HCT116 (cell line): ENCODE measurements around the gene CIAO2A. TPM values are rescaled to one million over a fixed set of nuclear protein-coding genes. Genes with fewer than 3 reads are reported as not detected.

Experiments used
- ATAC-seq: fragments of 200-7000 bp; cut with Tn5 transposase; 2 replicates; pipeline ENCODE4 v1.9.1; 2020; ENCODE audit warnings: mild to moderate bottlenecking, moderate library complexity
- BruUV-seq: library from RNA; stranded (reverse); fragments of 400-500 nt; replicated peaks from 2 replicates; lab custom pipeline; 2021; lab: Mats Ljungman, UMichigan
- CTCF ChIA-PET: fragments of 300-600 bp; sonication (Branson Sonifier 250); formaldehyde crosslinking; loops from one replicate; lab custom pipeline; 2021; ENCODE audit warnings: antibody characterized with exemption; lab: Charles Lee
- POLR2A ChIA-PET: fragments of 300-600, 350-600 bp; sonication (Branson Sonifier 250); formaldehyde crosslinking; loops from one replicate; lab custom pipeline; 2021; ENCODE audit warnings: antibody characterized with exemption; lab: Charles Lee
- RAD21 ChIA-PET, 2 experiments: fragments of 300-600 bp; sonication (Branson Sonifier 250); formaldehyde crosslinking; loops; one replicate each; lab custom pipeline; 2023; ENCODE audit warnings: low total read pairs in 2 of 2; ENCODE audit not compliant: uncharacterized antibody in 2 of 2, unreplicated experiment in 2 of 2, low non-redundant PET in 1 of 2; lab: Charles Lee
- DNase-seq: peaks from one replicate; pipeline ENCODE4 v3.0.0-alpha.2; 2010; ENCODE audit warnings: low read depth, low spot score
- H2AFZ ChIP-seq: fragments of 200-600 bp; shearing (Covaris generic), sonication (generic); 2 replicates; pipeline ENCODE4 v1.6.1; 2017; ENCODE audit warnings: low read depth, mixed run types, mixed read lengths, antibody characterized with exemption, low read length; ENCODE audit not compliant: poor library complexity, severe bottlenecking
- H3K27ac ChIP-seq: 2 replicates; pipeline ENCODE4 v1.5.1; 2012; ENCODE audit warnings: low read depth, low read length
- H3K27me3 ChIP-seq: fragments of 200-600 bp; sonication (generic); 2 replicates; pipeline ENCODE4 v1.6.1; 2016; ENCODE audit warnings: mixed run types, low read length, mixed read lengths; ENCODE audit not compliant: insufficient read depth
- H3K36me3 ChIP-seq, 2 experiments: fragments of 200-500 bp in 1 of 2; fragments of 200-600 bp in 1 of 2; sonication (Bioruptor generic) in 1 of 2; sonication (generic) in 1 of 2; 2 replicates each; pipeline versions ENCODE4 v1.5.1 to v1.6.1; 2014 to 2016; ENCODE audit warnings: low read length in 2 of 2, inconsistent platforms in 1 of 2, mixed read lengths in 1 of 2, mixed run types in 1 of 2; ENCODE audit not compliant: insufficient read depth in 2 of 2, control insufficient read depth in 1 of 2
- H3K4me1 ChIP-seq, 2 experiments: fragments of 200-600 bp in 1 of 2; sonication (generic) in 1 of 2; 2 replicates each; pipeline versions ENCODE4 v1.5.1 to v1.6.1; 2012 to 2017; ENCODE audit warnings: low read length in 2 of 2, inconsistent platforms in 1 of 2, mild to moderate bottlenecking in 1 of 2, mixed read lengths in 1 of 2, mixed run types in 1 of 2, moderate library complexity in 1 of 2; ENCODE audit not compliant: insufficient read depth in 2 of 2, control insufficient read depth in 1 of 2
- H3K4me2 ChIP-seq: fragments of 200-600 bp; sonication (generic); 2 replicates; pipeline ENCODE4 v1.6.1; 2017; ENCODE audit warnings: mixed run types, low read length, mixed read lengths
- H3K4me3 ChIP-seq, 2 experiments: fragments of 200-600 bp in 1 of 2; sonication (generic) in 1 of 2; replicated peaks in 1 of 2; 2 replicates each; pipeline ENCODE4 v1.5.1; 2011 to 2016; ENCODE audit warnings: low read length in 2 of 2, control low read depth in 1 of 2, low read depth in 1 of 2, mild to moderate bottlenecking in 1 of 2, mixed read lengths in 1 of 2, mixed run types in 1 of 2
- H3K79me2 ChIP-seq: fragments of 200-600 bp; sonication (generic); 2 replicates; pipeline ENCODE4 v1.6.1; 2017; ENCODE audit warnings: mild to moderate bottlenecking, mixed run types, low read length, moderate library complexity, mixed read lengths; ENCODE audit not compliant: insufficient read depth
- H3K9ac ChIP-seq: fragments of 200-600 bp; sonication (generic); 2 replicates; pipeline ENCODE4 v1.6.1; 2016; ENCODE audit warnings: low read length, mixed read lengths
- H3K9me2 ChIP-seq: fragments of 200-600 bp; sonication (generic), shearing (Covaris generic); 2 replicates; pipeline ENCODE4 v1.6.1; 2017; ENCODE audit warnings: mixed run types, mild to moderate bottlenecking, moderate library complexity; ENCODE audit not compliant: insufficient read depth
- H3K9me3 ChIP-seq, 2 experiments: fragments of 200-500 bp in 1 of 2; fragments of 200-600 bp in 1 of 2; sonication (Bioruptor generic) in 1 of 2; sonication (generic) in 1 of 2; 2 replicates each; pipeline ENCODE4 v1.6.1; 2014 to 2017; ENCODE audit warnings: low read length in 2 of 2, mixed read lengths in 2 of 2, inconsistent platforms in 1 of 2, low read depth in 1 of 2, mild to moderate bottlenecking in 1 of 2, mixed run types in 1 of 2, moderate library complexity in 1 of 2; ENCODE audit not compliant: control insufficient read depth in 1 of 2, insufficient read depth in 1 of 2
- H4K20me1 ChIP-seq: fragments of 200-600 bp; sonication (generic), shearing (Covaris generic); 2 replicates; pipeline ENCODE4 v1.6.1; 2017; ENCODE audit warnings: mixed run types, mild to moderate bottlenecking, moderate library complexity; ENCODE audit not compliant: insufficient read depth
- CEBPB ChIP-seq: IDR thresholded peaks from 2 replicates; pipeline ENCODE4 v1.6.1; 2012; ENCODE audit warnings: low read depth
- ELF1 ChIP-seq: IDR thresholded peaks from 2 replicates; pipeline ENCODE4 v1.6.1; 2012; ENCODE audit warnings: low read depth, borderline replicate concordance
- FOSL1 ChIP-seq: IDR thresholded peaks from 2 replicates; pipeline ENCODE4 v1.6.1; 2012; ENCODE audit warnings: low read depth
- SP1 ChIP-seq: IDR thresholded peaks from 2 replicates; pipeline ENCODE4 v1.6.1; 2012; ENCODE audit warnings: low read depth
- intact Hi-C: fragments of 100-400 bp; cut with micrococcal nuclease; formaldehyde crosslinking; loops from 2 replicates; pipeline ENCODE4 v1.10.0; 2022
- total RNA-seq: library from RNA; stranded (reverse); gene quantifications from one replicate; pipeline ENCODE4 v1.2.1, GENCODE V29; 2021; ENCODE audit not compliant: unreplicated experiment
- TF ChIP-seq, protein P1 (sequence below): IDR thresholded peaks from 2 replicates; pipeline ENCODE4 v1.6.1; 2012; ENCODE audit warnings: low read depth
- TF ChIP-seq, protein P2 (sequence below): IDR thresholded peaks from 2 replicates; pipeline ENCODE4 v1.6.1; 2012
- TF ChIP-seq, protein P3 (sequence below): IDR thresholded peaks from 2 replicates; pipeline ENCODE4 v1.6.1; 2011; ENCODE audit warnings: mild to moderate bottlenecking, low read length, moderate library complexity; ENCODE audit not compliant: insufficient replicate concordance; ENCODE audit errors: extremely low read depth

The CIAO2A gene
- total RNA-seq, 1 experiment from 2014 or later: 69.3 TPM

DNA sequence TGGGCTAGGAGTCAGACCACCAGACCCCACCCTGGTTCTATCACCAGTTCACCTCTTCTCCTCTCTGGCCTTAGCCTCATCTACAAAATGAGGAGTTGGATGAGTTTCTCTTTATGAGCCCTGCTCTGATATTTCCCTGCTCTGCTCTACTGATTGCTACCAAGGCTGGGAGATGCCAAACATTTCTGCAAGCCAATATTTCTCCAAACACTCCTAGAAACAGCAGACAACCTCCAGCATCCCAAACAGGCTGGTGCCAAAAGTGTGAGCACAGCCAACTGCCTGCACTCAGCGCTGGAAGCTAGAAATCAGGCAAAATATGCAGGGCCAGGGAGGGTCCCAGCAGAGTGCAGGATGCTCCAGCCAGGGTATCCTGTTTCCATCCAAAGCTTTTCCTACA lies 58.1 kb downstream of the CIAO2A start:
- Histone ChIP-seq H3K9ac (no peak overlapping the region), H3K79me2 (no peaks in the 10 kb centered on the region), H3K27me3 (no peaks in the 10 kb centered on the region), H3K9me2 (no peaks in the 10 kb centered on the region), H3K4me2 (no peak overlapping the region), H3K9me3 (no peaks in the 10 kb centered on the region), H3K36me3 (no peaks in the 10 kb centered on the region), H4K20me1 (no peaks in the 10 kb centered on the region), H3K4me3 (no peak overlapping the region), H3K27ac (no peak overlapping the region), H2AFZ (no peak overlapping the region), H3K4me1 (no peaks in the 10 kb centered on the region)
- intact Hi-C loops: no loop called here
- DNase-seq: no peak
- RAD21 ChIA-PET: no interaction called here
- CTCF ChIA-PET: no interaction called here
- TF ChIP-seq, protein P1, sequence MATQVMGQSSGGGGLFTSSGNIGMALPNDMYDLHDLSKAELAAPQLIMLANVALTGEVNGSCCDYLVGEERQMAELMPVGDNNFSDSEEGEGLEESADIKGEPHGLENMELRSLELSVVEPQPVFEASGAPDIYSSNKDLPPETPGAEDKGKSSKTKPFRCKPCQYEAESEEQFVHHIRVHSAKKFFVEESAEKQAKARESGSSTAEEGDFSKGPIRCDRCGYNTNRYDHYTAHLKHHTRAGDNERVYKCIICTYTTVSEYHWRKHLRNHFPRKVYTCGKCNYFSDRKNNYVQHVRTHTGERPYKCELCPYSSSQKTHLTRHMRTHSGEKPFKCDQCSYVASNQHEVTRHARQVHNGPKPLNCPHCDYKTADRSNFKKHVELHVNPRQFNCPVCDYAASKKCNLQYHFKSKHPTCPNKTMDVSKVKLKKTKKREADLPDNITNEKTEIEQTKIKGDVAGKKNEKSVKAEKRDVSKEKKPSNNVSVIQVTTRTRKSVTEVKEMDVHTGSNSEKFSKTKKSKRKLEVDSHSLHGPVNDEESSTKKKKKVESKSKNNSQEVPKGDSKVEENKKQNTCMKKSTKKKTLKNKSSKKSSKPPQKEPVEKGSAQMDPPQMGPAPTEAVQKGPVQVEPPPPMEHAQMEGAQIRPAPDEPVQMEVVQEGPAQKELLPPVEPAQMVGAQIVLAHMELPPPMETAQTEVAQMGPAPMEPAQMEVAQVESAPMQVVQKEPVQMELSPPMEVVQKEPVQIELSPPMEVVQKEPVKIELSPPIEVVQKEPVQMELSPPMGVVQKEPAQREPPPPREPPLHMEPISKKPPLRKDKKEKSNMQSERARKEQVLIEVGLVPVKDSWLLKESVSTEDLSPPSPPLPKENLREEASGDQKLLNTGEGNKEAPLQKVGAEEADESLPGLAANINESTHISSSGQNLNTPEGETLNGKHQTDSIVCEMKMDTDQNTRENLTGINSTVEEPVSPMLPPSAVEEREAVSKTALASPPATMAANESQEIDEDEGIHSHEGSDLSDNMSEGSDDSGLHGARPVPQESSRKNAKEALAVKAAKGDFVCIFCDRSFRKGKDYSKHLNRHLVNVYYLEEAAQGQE: no peak
- TF ChIP-seq FOSL1 (no peak), ELF1 (no peak), SP1 (no peak), CEBPB (no peak)
- TF ChIP-seq, protein P2, sequence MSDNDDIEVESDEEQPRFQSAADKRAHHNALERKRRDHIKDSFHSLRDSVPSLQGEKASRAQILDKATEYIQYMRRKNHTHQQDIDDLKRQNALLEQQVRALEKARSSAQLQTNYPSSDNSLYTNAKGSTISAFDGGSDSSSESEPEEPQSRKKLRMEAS: no peak
- TF ChIP-seq, protein P3, sequence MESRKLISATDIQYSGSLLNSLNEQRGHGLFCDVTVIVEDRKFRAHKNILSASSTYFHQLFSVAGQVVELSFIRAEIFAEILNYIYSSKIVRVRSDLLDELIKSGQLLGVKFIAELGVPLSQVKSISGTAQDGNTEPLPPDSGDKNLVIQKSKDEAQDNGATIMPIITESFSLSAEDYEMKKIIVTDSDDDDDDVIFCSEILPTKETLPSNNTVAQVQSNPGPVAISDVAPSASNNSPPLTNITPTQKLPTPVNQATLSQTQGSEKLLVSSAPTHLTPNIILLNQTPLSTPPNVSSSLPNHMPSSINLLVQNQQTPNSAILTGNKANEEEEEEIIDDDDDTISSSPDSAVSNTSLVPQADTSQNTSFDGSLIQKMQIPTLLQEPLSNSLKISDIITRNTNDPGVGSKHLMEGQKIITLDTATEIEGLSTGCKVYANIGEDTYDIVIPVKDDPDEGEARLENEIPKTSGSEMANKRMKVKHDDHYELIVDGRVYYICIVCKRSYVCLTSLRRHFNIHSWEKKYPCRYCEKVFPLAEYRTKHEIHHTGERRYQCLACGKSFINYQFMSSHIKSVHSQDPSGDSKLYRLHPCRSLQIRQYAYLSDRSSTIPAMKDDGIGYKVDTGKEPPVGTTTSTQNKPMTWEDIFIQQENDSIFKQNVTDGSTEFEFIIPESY: no peak
- BruUV-seq: no TSS peak
- no peak for ATAC-seq
- POLR2A ChIA-PET: no interaction called here
